ENCODE measurements around the gene SOS1. TPM values are rescaled to one million over a fixed set of nuclear protein-coding genes. Genes with fewer than 3 reads are reported as not detected.
"Not testable (repeated sequence)": the region's sequence is repeated elsewhere in the genome, so short reads cannot be mapped to it uniquely, and the experiment has no call there.

SOS1 gene
- total RNA-seq, 6 experiments from 2014 or later: 9.6 to 20.1 (median 16.5) TPM

DNA sequence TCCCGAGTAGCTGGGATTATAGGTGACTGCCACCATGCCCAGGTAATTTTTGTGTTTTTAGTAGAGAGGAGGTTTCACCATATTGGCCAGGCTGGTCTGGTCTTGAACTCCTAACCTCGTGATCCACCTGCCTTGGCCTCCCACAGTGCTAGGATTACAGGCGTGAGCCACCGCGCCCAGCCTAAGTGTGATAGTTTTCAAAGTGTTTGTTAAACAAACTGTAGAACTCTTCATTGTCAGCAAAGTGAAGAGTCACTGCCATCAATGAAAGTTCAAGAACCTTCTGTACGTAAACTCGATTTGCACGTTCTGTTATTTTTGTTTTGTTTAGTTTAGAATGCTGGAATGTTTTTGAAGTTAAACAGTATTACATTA is 18.0 kb upstream of the SOS1 start:
- DNase-seq (no peak), ATAC-seq (peak in 1 of 4 donors; percentile 18)
- intact Hi-C loops (cut with DNase I): no loop called here
- no peaks in the 10 kb centered on the region for H3K9me3 ChIP-seq
- no peak for TF ChIP-seq POLR2A (IDR thresholded peaks at IDR 0.05)
- TF ChIP-seq, protein P1, sequence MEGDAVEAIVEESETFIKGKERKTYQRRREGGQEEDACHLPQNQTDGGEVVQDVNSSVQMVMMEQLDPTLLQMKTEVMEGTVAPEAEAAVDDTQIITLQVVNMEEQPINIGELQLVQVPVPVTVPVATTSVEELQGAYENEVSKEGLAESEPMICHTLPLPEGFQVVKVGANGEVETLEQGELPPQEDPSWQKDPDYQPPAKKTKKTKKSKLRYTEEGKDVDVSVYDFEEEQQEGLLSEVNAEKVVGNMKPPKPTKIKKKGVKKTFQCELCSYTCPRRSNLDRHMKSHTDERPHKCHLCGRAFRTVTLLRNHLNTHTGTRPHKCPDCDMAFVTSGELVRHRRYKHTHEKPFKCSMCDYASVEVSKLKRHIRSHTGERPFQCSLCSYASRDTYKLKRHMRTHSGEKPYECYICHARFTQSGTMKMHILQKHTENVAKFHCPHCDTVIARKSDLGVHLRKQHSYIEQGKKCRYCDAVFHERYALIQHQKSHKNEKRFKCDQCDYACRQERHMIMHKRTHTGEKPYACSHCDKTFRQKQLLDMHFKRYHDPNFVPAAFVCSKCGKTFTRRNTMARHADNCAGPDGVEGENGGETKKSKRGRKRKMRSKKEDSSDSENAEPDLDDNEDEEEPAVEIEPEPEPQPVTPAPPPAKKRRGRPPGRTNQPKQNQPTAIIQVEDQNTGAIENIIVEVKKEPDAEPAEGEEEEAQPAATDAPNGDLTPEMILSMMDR (IDR thresholded peaks at IDR 0.05): no peak
- peaks cover 0 to 32% (median 4%) of the 10 kb centered on the region in 4 donors for H3K4me1 ChIP-seq
- no peak overlapping the region for H3K4me3 ChIP-seq
- H3K36me3 ChIP-seq: no peaks in the 10 kb centered on the region
- no peaks in the 10 kb centered on the region for H3K27me3 ChIP-seq
- WGBS (ENCODE audit: insufficient coverage, low coverage, low lambda C conversion rate, missing lambda C conversion rate): 45% methylated on average over 8 of the region's 8 CpGs
- H3K27ac ChIP-seq: peak overlapping the region in 1 of 3 donors; percentile 4

DNA sequence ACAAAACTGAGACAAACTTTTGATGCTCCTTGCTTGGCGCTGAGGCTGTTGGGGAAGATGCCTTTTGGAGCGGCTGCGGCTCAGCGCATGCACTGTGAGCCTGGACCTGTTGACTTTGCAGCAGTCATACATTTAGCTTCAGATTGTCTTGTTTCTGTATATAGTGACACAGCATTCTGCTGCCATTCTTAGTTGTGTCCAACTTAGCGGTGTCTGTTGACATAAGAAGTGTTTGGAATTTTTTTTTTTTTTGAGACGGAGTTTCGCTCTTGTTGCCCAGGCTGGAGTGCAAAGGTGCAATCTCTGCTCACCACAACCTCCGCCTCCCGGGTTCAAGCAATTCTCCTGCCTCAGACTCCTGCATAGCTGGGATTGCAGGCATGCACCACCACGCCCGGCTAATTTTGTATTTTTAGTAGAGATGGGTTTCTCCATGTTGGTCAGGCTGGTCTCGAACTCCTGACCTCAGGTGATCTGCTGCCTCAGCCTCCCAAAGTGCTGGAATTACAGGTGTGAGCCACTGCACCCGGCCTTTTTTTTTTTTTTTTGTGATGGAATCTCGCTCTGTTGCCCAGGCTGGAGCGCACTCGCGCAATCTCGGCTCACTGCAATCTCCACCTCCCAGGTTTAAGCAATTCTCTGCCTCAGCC is 17.5 kb upstream of the SOS1 start:
- 78% methylated on average over 17 of the region's 18 CpGs for WGBS (ENCODE audit: insufficient coverage, low coverage, low lambda C conversion rate, missing lambda C conversion rate)
- H3K9me3 ChIP-seq; intact Hi-C loops (cut with DNase I); DNase-seq; H3K4me3 ChIP-seq; H3K36me3 ChIP-seq; H3K27me3 ChIP-seq: not testable (repeated sequence)
- ATAC-seq: peak; percentile 16 to 48 (median 25)
- Histone ChIP-seq H3K27ac (peak overlapping the region in 1 of 3 donors; percentile 4), H3K4me1 (peaks cover 0 to 32% (median 4%) of the 10 kb centered on the region in 4 donors)

DNA sequence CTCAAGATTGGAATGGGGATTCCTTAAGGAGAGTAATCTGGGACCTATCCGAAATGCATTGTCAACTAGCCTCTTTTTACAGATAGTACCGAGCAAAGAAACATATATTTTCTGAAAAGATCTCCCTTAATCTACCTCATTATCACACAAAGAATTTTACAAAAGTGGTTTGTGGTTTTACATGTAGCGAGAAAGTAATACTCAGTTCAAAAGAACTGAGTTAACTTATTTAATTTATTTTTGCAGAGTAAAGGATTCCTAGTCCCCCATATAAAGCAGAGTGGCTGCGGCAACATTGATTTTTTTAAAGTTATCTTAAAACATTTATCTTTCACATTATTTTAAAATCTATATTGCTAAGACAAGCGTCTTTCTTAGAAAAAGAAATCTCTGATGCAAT is 15.9 kb upstream of the SOS1 start:
- no peak for DNase-seq
- H3K27ac ChIP-seq: no peak overlapping the region
- H3K9me3 ChIP-seq: no peaks in the 10 kb centered on the region
- H3K4me3 ChIP-seq: no peak overlapping the region
- H3K4me1 ChIP-seq: peaks cover 0 to 29% (median 4%) of the 10 kb centered on the region in 4 donors
- no peak for ATAC-seq
- no peaks in the 10 kb centered on the region for H3K27me3 ChIP-seq
- TF ChIP-seq, protein P1 (IDR thresholded peaks at IDR 0.05): no peak
- no peak for TF ChIP-seq POLR2A (IDR thresholded peaks at IDR 0.05)
- H3K36me3 ChIP-seq: no peaks in the 10 kb centered on the region
- intact Hi-C loops (cut with DNase I): no loop called here
- WGBS (ENCODE audit: insufficient coverage, low coverage, low lambda C conversion rate, missing lambda C conversion rate): 76% methylated on average over 5 of the region's 5 CpGs

- H3K27ac ChIP-seq: no peak overlapping the region
- DNase-seq (no peak), ATAC-seq (no peak)
- H3K4me3 ChIP-seq: no peak overlapping the region
- intact Hi-C loops (cut with DNase I): no loop called here
- 54% methylated on average over 5 of the region's 5 CpGs for WGBS (ENCODE audit: insufficient coverage, low coverage, low lambda C conversion rate, missing lambda C conversion rate)
- TF ChIP-seq, protein P1 (IDR thresholded peaks at IDR 0.05): no peak
- no peak for TF ChIP-seq POLR2A (IDR thresholded peaks at IDR 0.05)
- H3K4me1 ChIP-seq: peaks cover 0 to 19% (median 3%) of the 10 kb centered on the region in 4 donors
- H3K9me3 ChIP-seq: no peaks in the 10 kb centered on the region
- no peaks in the 10 kb centered on the region for H3K27me3 ChIP-seq
- no peaks in the 10 kb centered on the region for H3K36me3 ChIP-seq
These were observed 14.9 kb upstream of the SOS1 start for GRCh38 chr2:39135690-39136259.

GRCh38 chr2:39133215-39133851 is 12.5 kb upstream of the SOS1 start:
- intact Hi-C loops (cut with DNase I): no loop called here
- Histone ChIP-seq H3K4me1 (peaks cover 0 to 5% (median 0%) of the 10 kb centered on the region in 4 donors), H3K9me3 (no peaks in the 10 kb centered on the region), H3K27ac (no peak overlapping the region), H3K27me3 (no peaks in the 10 kb centered on the region), H3K36me3 (no peaks in the 10 kb centered on the region), H3K4me3 (no peak overlapping the region)
- no peak for TF ChIP-seq POLR2A (IDR thresholded peaks at IDR 0.05)
- WGBS (ENCODE audit: insufficient coverage, low coverage, low lambda C conversion rate, missing lambda C conversion rate): 75% methylated on average over 3 of the region's 3 CpGs
- DNase-seq: no peak
- ATAC-seq: no peak

Measured in right lobe of liver (tissue), 6 donors.